ENCODE data around the gene UQCRHL. TPM values are rescaled to one million over a fixed set of nuclear protein-coding genes. Genes with fewer than 3 reads are reported as not detected.

Gene UQCRHL
- total and polyA plus RNA-seq, 2 of the 8 experiments (the other 6 are each of a cell fraction or from before 2014, with no cell fraction given), result 3.7 to 3.9 TPM

- TF ChIP-seq SIRT6 (IDR thresholded peaks at IDR 0.05; ENCODE audit: low read length) (no peak), YY1 (IDR thresholded peaks at IDR 0.05; ENCODE audit: low read depth, low read length) (no peak), TEAD4 (IDR thresholded peaks at IDR 0.05; ENCODE audit: low read depth, low read length) (no peak), BRCA1 (IDR thresholded peaks at IDR 0.05; ENCODE audit: low read depth, low read length) (no peak), HDAC6 (IDR thresholded peaks at IDR 0.05; ENCODE audit: low read depth, low read length) (no peak)
- TF ChIP-seq, protein P1, sequence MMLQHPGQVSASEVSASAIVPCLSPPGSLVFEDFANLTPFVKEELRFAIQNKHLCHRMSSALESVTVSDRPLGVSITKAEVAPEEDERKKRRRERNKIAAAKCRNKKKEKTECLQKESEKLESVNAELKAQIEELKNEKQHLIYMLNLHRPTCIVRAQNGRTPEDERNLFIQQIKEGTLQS (IDR thresholded peaks at IDR 0.05; ENCODE audit: insufficient read depth, low read depth, low read length), result no peak
These were observed 49.4 kb upstream of the UQCRHL start (continued) for GRCh38 chr1:15856888-15857287.

All from H1 (cell line).